Central memory CD8-positive, alpha-beta T cell (primary cell): ENCODE results near the gene NDUFS5.
"Not testable (repeated sequence)": the region's sequence is repeated elsewhere in the genome, so short reads cannot be mapped to it uniquely, and the experiment has no call there.

Experiments used
- ATAC-seq: fragments of 150-1000 bp; cut with Tn5 transposase; replicated peaks from 2 replicates; pipeline ENCODE4 v1.10.0; 2022; ENCODE audit warnings: mild to moderate bottlenecking, moderate FRiP score, moderate number of reproducible peaks; ENCODE audit not compliant: poor library complexity, severe bottlenecking; ENCODE audit errors: extremely low read depth
- DNase-seq, 2 donors: peaks; one replicate each; pipeline ENCODE4 v3.0.0; 2021; ENCODE audit warnings: low spot score in 2 of 2
- H3K27ac Mint-ChIP-seq: one replicate; pipeline ENCODE4 v1.8.0; 2022; ENCODE audit warnings: low read depth, mild to moderate bottlenecking, moderate library complexity, mixed read lengths
- H3K27me3 Mint-ChIP-seq: one replicate; pipeline ENCODE4 v1.8.0; 2022; ENCODE audit warnings: mixed read lengths
- H3K36me3 Mint-ChIP-seq: one replicate; pipeline ENCODE4 v1.8.0; 2022; ENCODE audit warnings: mild to moderate bottlenecking, moderate library complexity, mixed read lengths; ENCODE audit not compliant: insufficient read depth
- H3K4me1 Mint-ChIP-seq: one replicate; pipeline ENCODE4 v1.8.0; 2022; ENCODE audit warnings: mixed read lengths
- H3K4me3 Mint-ChIP-seq: one replicate; pipeline ENCODE4 v1.8.0; 2022; ENCODE audit warnings: mild to moderate bottlenecking, moderate library complexity, mixed read lengths
- H3K9me3 Mint-ChIP-seq: one replicate; pipeline ENCODE4 v1.8.0; 2022; ENCODE audit warnings: mixed read lengths

NDUFS5 gene

DNA sequence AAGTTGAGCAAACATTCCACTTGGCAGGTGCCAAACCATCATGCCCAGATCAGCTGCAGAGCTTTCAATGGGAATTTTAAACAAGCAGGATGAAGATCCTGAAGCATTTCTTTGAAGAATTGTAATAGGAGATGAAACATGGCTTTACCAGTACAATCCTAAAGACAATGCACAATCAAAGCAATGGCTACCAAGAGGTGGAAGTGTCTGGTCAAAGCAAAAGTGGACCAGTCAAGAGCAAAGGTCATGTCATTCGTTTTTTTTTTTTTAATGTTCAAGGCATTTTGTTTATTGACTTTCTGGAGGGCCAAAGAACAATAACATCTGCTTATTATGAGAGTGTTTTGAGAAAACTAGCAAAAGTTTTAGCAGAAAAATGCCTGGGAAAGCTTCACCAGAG is 3.0 kb upstream of the NDUFS5 start:
- DNase-seq (no peak), ATAC-seq (no peak)
- peaks cover 17% of the 10 kb centered on the region for H3K4me1 Mint-ChIP-seq
- no peaks in the 10 kb centered on the region for H3K9me3 Mint-ChIP-seq
- H3K4me3 Mint-ChIP-seq, result no peak overlapping the region
- peaks cover 7% of the 10 kb centered on the region for H3K27me3 Mint-ChIP-seq
- no peak overlapping the region for H3K27ac Mint-ChIP-seq
- peaks cover 13% of the 10 kb centered on the region for H3K36me3 Mint-ChIP-seq

DNA sequence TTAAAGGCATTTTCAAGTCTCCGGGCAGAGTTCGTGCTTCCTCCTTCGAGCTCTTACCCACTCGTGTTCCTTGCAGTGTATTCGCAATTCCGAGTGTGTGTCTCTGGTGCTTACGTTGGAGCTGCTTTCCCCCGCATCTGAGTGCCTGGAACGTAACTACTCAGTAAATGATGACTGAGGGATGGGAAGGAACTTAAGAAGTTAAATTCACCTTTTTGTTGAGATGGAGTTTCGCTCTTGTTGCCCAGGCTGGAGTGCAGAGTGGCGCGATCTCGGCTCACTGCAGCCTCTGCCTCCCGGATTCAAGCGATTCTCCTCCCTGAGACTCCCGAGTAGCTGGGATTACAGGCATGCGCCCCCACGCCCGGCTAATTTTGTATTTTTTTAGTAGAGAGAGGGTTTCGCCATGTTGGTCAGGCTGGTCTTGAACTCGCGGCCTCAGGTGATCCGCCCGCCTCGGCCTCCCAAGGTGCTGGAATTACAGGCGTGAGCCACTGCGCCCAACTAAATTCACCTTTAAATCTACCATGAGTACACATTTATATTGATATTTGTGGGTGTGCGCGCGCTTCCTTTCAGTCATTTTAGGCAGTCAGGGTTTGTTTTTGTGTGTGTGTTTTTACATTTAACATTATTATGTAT is 837 bp downstream of the NDUFS5 start:
- peak in 1 of 2 donors; percentile 15 for DNase-seq
- H3K27ac Mint-ChIP-seq, result peak overlapping the region; percentile 97
- H3K4me1 Mint-ChIP-seq, result peaks cover 34% of the 10 kb centered on the region
- H3K27me3 Mint-ChIP-seq, result peaks cover under 1% of the 10 kb centered on the region
- peak overlapping the region; percentile 99 for H3K4me3 Mint-ChIP-seq
- H3K36me3 Mint-ChIP-seq, result peaks cover 41% of the 10 kb centered on the region
- no peak for ATAC-seq
- H3K9me3 Mint-ChIP-seq, result no peaks in the 10 kb centered on the region

DNA sequence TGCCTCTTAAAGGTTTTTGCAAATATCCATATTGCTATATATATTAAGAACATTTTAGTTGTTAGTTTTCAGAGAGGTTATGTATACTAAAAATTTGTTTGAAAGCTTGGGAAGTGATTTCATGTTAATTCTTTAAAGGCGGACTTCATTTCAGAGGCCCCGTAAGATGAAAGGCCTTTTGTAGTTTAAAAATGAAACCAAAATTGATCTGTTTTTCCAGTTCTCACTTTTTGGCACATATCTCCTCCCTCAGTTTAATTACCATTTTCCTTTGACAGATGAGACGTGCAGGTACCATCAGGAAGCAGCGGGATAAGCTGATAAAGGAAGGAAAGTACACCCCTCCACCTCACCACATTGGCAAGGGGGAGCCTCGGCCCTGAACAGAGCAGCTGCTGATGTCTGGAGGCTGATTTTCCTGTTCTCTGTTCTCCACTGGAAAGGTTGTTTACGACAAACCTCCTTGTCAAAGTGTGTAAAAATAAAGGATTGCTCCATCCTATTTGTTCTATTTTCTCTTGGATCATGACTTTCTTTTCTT is 8.0 kb downstream of the NDUFS5 start:
- Mint-ChIP-seq H3K4me1 (peaks cover 24% of the 10 kb centered on the region), H3K27me3 (no peaks in the 10 kb centered on the region), H3K27ac (peak overlapping the region; percentile 73), H3K36me3 (peaks cover 50% of the 10 kb centered on the region), H3K4me3 (peak overlapping the region; percentile 66), H3K9me3 (no peaks in the 10 kb centered on the region)
- DNase-seq (no peak), ATAC-seq (no peak)

DNA sequence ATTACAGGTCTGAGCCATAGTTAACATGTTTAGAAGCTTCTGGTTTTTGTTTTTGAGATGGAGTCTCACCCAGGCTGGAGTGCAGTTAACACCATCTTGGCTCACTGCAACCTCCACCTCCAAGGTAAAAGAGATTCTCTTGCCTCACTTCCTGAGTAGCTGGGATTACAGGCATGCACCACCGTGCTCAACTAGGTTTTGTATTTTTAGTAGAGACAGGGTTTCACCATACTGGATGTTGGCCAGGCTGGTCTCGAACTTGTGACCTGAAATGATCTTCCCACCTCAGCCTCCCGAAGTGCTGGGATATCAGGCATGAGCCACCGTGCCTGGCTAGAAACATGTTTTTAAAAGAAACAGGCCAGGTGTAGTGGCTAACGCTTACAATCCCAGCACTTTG is 10.5 kb downstream of the NDUFS5 start:
- no peaks in the 10 kb centered on the region for H3K27me3 Mint-ChIP-seq
- H3K27ac Mint-ChIP-seq, result no peak overlapping the region
- DNase-seq (no peak), ATAC-seq (no peak)
- peaks cover 18% of the 10 kb centered on the region for H3K4me1 Mint-ChIP-seq
- H3K9me3 Mint-ChIP-seq, result no peaks in the 10 kb centered on the region
- H3K36me3 Mint-ChIP-seq, result peaks cover 39% of the 10 kb centered on the region
- H3K4me3 Mint-ChIP-seq, result no peak overlapping the region

DNA sequence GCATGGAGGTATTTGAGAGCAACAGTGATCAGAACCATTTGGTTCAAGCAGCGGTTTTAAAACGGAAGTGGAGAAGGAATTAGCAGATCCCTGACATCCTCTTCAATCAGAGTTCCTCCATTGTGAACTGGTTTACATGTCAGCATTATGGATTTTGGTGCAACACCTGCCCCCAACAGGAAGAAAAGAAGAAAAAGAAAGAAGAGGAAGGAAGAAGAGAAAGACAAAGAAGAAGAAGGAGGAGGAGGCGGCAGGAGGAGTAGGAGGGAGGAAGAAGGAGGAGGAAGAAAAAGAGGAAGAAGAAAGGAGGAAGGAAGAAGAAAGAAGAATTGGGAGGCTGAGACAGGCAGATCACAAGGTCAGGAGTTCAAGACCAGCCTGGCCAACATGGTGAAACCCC is 17.4 kb downstream of the NDUFS5 start:
- Mint-ChIP-seq H3K27ac (peak overlapping the region; percentile 4), H3K4me3 (no peak overlapping the region), H3K27me3 (no peaks in the 10 kb centered on the region), H3K9me3 (no peaks in the 10 kb centered on the region), H3K4me1 (no peaks in the 10 kb centered on the region), H3K36me3 (peaks cover 16% of the 10 kb centered on the region)
- DNase-seq (no peak), ATAC-seq (no peak)

DNA sequence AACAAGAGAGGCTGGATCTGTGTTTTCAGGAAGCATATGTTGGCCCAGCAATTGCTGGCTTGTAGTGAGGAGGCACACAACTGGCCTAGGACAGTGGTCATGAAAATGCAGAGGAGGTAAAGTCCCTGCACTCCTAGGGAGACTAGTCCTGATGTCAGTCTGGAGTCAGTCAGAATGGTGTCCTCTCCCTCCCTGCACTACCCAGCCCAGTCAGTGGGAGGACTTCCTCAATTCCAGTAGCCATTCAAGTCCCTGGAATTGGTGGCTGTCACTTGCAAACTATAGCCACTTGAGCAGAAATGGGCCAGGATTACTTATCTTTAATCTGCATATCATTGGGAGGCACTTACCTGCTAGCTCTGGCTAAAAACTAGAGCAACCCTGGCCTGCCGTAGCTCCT is 18.6 kb downstream of the NDUFS5 start:
- Mint-ChIP-seq H3K9me3 (no peaks in the 10 kb centered on the region), H3K36me3 (peaks cover 12% of the 10 kb centered on the region), H3K27ac (no peak overlapping the region), H3K4me1 (no peaks in the 10 kb centered on the region), H3K4me3 (no peak overlapping the region), H3K27me3 (no peaks in the 10 kb centered on the region)
- DNase-seq, result no peak
- no peak for ATAC-seq

DNA sequence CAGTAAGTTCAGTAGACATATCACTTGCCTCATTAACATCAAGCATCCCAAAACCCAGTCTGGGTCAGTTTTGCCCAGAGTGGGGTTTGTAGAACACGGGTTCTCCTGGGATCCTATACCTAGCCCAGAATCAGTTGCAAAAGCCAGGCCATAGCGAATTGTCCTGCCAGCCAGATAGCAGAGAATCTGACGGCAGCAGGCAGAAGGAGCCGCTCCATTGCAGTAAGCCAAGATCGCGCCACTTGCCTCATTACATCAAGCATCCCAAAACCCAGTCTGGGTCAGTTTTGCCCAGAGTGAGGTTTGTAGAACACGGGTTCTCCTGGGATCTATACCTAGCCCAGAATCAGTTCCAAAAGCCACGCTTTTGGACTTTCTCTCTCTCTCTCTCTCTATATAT is 19.1 kb downstream of the NDUFS5 start:
- H3K4me1 Mint-ChIP-seq, result no peaks in the 10 kb centered on the region

DNA sequence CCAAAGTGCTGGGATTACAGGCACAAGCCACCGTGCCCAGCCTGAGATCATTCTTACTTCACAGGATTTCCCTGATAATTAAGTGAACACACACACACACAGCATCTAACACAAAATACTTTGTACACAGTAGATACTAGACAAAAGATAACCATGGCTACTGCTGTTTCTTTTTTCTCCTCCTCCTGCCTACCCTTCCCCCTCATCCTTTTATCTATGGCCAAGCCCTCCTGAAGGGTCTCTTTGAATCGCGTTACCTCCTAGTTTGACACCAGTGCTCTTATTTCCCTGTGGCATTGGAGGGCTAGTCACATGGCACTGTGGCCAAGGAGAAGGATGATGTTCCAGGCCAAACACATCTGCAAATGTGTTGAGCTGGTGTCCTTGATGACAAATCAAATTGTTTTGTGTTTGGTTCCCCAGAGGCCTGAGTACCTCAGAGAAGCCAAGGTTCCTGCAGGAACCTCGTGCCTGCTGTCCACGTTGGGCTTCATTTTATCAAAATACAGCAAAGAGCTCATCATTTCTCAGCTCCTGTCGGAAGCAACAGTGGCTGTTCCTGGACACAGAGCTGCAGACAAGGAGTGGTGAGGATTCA is 20.6 kb downstream of the NDUFS5 start:
- ATAC-seq (no peak), DNase-seq (no peak)
- peaks cover 6% of the 10 kb centered on the region for H3K4me1 Mint-ChIP-seq
- H3K9me3 Mint-ChIP-seq, result no peaks in the 10 kb centered on the region
- no peak overlapping the region for H3K4me3 Mint-ChIP-seq
- H3K27me3 Mint-ChIP-seq, result no peaks in the 10 kb centered on the region
- peaks cover 8% of the 10 kb centered on the region for H3K36me3 Mint-ChIP-seq
- no peak overlapping the region for H3K27ac Mint-ChIP-seq

More for the DNA sequence above, 19.1 kb downstream of the NDUFS5 start:
- H3K36me3 Mint-ChIP-seq, result peaks cover 12% of the 10 kb centered on the region
- H3K27ac Mint-ChIP-seq, result no peak overlapping the region
- no peak for ATAC-seq
- no peak for DNase-seq
- no peak overlapping the region for H3K4me3 Mint-ChIP-seq
- no peaks in the 10 kb centered on the region for H3K9me3 Mint-ChIP-seq
- no peaks in the 10 kb centered on the region for H3K27me3 Mint-ChIP-seq

DNA sequence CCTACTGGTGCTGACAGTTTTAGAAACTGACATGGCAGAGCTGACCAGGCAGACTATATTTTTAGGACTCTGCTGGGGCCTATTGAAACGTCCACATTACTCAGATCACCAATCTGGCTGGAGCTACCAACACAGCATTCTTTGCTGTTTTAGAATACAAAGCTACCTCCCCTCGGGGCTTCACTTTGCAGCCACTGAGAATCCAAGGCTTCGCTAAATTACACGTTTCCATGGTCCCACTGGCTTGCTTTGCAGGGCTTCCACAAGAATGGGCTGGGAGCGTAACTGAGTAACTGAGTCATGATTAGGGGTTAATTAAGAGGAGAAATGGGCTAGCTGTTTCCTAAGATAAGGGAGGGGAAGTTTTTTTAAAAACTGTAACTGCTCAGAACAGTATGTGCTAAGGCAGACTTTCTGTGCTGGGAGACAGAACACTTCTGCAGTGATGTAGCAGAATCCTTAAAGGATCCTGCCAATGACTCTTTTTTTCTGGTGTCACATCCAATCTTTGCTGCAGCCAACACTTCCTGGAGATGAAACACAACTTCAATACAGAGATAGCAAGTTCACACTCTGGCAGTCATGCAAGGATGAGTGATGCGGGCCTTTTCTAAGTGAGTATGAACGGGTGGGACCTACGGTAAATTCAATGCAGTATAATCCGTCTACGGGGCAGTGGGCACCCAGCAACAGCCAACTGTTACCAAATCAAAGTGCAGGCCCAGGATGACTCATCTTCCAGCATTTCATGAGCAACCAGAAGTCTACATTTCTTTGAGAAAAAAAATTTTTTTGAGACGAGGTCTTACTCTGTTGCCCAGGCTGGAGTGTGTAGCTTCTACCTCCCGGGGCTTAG is 21.5 kb downstream of the NDUFS5 start:
- no peak overlapping the region for H3K27ac Mint-ChIP-seq
- DNase-seq (no peak), ATAC-seq (no peak)
- no peaks in the 10 kb centered on the region for H3K9me3 Mint-ChIP-seq
- no peak overlapping the region for H3K4me3 Mint-ChIP-seq
- peaks cover 8% of the 10 kb centered on the region for H3K36me3 Mint-ChIP-seq
- H3K27me3 Mint-ChIP-seq, result no peaks in the 10 kb centered on the region
- peaks cover 6% of the 10 kb centered on the region for H3K4me1 Mint-ChIP-seq

GRCh38 chr1:39048745-39049370 is 22.7 kb downstream of the NDUFS5 start:
- no peaks in the 10 kb centered on the region for H3K9me3 Mint-ChIP-seq
- no peak for ATAC-seq
- H3K27me3 Mint-ChIP-seq, result no peaks in the 10 kb centered on the region
- no peak for DNase-seq
- no peak overlapping the region for H3K4me3 Mint-ChIP-seq
- peaks cover 5% of the 10 kb centered on the region for H3K36me3 Mint-ChIP-seq
- peaks cover 6% of the 10 kb centered on the region for H3K4me1 Mint-ChIP-seq
- no peak overlapping the region for H3K27ac Mint-ChIP-seq

DNA sequence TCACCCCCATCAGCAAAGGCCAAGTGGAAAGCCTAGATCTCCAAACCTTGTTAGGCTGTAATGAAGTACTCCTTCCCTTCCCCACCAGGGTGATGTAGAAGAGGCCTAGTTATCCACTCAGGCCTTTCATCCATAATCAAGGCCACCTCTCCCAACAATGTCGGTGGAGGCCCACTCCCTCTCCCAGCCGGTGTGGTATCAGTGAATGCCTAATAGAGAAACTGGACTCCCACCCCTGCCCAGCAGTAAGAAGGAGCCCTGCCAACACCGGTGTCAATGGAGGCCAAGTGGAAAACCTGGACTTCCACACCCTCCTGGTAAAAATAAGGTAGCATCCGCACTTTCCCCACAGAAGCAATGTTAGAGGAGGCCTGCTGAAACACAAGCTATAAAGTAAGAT is 23.9 kb downstream of the NDUFS5 start:
- no peak for ATAC-seq

DNA sequence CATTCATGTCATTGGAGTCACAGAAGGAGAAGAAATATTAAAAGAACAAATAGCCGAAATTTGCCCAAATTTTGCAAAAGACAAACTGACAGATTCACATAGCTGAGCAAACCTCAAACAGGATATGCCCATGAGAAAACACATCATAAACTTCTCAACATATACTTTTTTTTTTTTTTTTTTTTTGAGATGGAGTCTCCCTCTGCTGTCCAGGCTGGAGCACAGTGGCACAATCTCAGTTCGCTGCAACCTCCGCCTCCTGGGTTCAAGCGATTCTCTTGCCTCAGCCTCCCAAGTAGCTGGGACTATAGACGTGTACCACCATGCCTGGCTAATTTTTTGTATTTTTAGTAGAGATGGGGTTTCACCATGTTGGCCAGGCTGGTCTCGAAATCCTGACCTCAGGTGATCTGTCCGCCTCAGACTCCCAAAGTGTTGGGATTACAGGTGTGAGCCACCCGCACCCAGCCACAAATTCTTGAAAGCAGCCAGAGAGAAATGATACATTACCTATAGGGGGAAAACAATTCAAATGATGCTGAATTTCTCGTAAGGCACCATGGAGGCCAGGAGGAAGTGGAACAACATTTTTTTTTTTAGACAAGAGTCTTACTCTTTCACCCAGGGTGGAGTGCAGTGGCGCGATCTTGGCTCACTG is 25.2 kb downstream of the NDUFS5 start:
- not testable (repeated sequence) for H3K36me3 Mint-ChIP-seq, H3K9me3 Mint-ChIP-seq, ATAC-seq, H3K27me3 Mint-ChIP-seq, H3K4me3 Mint-ChIP-seq, H3K4me1 Mint-ChIP-seq, DNase-seq
- peak overlapping the region; percentile 10 for H3K27ac Mint-ChIP-seq

More for the DNA sequence above, 23.9 kb downstream of the NDUFS5 start:
- Mint-ChIP-seq H3K27me3 (no peaks in the 10 kb centered on the region), H3K36me3 (peaks cover 4% of the 10 kb centered on the region), H3K4me3 (no peak overlapping the region), H3K9me3 (no peaks in the 10 kb centered on the region), H3K4me1 (peaks cover 6% of the 10 kb centered on the region), H3K27ac (no peak overlapping the region)
- no peak for DNase-seq
